Measurements from ENCODE around the gene POLR2L. TPM values are rescaled to one million over a fixed set of nuclear protein-coding genes. Genes with fewer than 3 reads are reported as not detected.

POLR2L gene
- total and polyA plus RNA-seq, 2 of the 13 experiments (the other 11 are each of a cell fraction or from before 2014, with no cell fraction given) = 104 to 114 TPM

GRCh38 chr11:809287-810039 lies 32.9 kb downstream of the POLR2L start, which contains the start of gene RPLP2 (continued):
- TF ChIP-seq, protein P1, sequence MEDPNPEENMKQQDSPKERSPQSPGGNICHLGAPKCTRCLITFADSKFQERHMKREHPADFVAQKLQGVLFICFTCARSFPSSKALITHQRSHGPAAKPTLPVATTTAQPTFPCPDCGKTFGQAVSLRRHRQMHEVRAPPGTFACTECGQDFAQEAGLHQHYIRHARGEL (CRISPR knock-in tag; IDR thresholded peaks at IDR 0.05) = no peak
- TF ChIP-seq ZNF337 (CRISPR knock-in tag; IDR thresholded peaks at IDR 0.05; ENCODE audit: borderline replicate concordance, low read depth) (0 out of 2 replicates have a peak, but pooled peaks have one; percentile 26), TCF12 (IDR thresholded peaks at IDR 0.05) (no peak), TCF12 (CRISPR knock-in tag; IDR thresholded peaks at IDR 0.05) (no peak), ZKSCAN8 (CRISPR knock-in tag; IDR thresholded peaks at IDR 0.05; ENCODE audit: borderline replicate concordance) (peak; percentile 66; the same call in 1 of the 2 replicates), TP53 (CRISPR knock-in tag; conservative IDR thresholded peaks at IDR 0.05) (no peak; the same call in 1 of the 2 replicates), SOX13 (IDR thresholded peaks at IDR 0.05) (no peak), SOX13 (CRISPR knock-in tag; conservative IDR thresholded peaks at IDR 0.05 in 1 of 2, IDR thresholded peaks at IDR 0.05 in 1 of 2) (no peak; a peak in 1 of 4 replicates), CEBPZ (IDR thresholded peaks at IDR 0.05; ENCODE audit: low read length) (no peak), ZNF430 (CRISPR knock-in tag; IDR thresholded peaks at IDR 0.05) (peak; percentile 98), AHR (CRISPR knock-in tag; IDR thresholded peaks at IDR 0.05) (peak; percentile 49), ZNF12 (CRISPR knock-in tag; IDR thresholded peaks at IDR 0.05) (0 out of 2 replicates have a peak, but pooled peaks have one; percentile 28), TCF7 (IDR thresholded peaks at IDR 0.05; ENCODE audit: low read depth) (no peak), MAZ (IDR thresholded peaks at IDR 0.05; ENCODE audit: borderline replicate concordance, low read depth, low read length) (peak; percentile 96), MAZ (CRISPR knock-in tag; IDR thresholded peaks at IDR 0.05; ENCODE audit: low read depth) (peak; percentile 95), RFXANK (CRISPR knock-in tag; IDR thresholded peaks at IDR 0.05) (no peak), RFX1 (IDR thresholded peaks at IDR 0.05) (no peak), PRDM10 (CRISPR knock-in tag; IDR thresholded peaks at IDR 0.05; ENCODE audit: low read depth) (peak; percentile 40; the same call in 1 of the 2 replicates), SALL1 (CRISPR knock-in tag; IDR thresholded peaks at IDR 0.05) (peak; percentile 85), SMAD1 (CRISPR knock-in tag; IDR thresholded peaks at IDR 0.05; ENCODE audit: borderline replicate concordance, low read depth) (peak; percentile 7; the same call in 1 of the 2 replicates), ZSCAN29 (CRISPR knock-in tag; conservative IDR thresholded peaks at IDR 0.05) (no peak; the same call in 1 of the 2 replicates), ZSCAN20 (CRISPR knock-in tag; IDR thresholded peaks at IDR 0.05; ENCODE audit: borderline replicate concordance) (no peak; the same call in 1 of the 2 replicates), CBX2 (IDR thresholded peaks at IDR 0.05; ENCODE audit: low read depth, low read length) (no peak), CBX2 (CRISPR knock-in tag; IDR thresholded peaks at IDR 0.05; ENCODE audit: low read depth) (no peak), SNAPC2 (CRISPR knock-in tag; IDR thresholded peaks at IDR 0.05) (no peak)
